H9 (cell line): ENCODE measurements around the gene CTR9. TPM values are rescaled to one million over a fixed set of nuclear protein-coding genes. Genes with fewer than 3 reads are reported as not detected.

ENCODE experiments used
- DNase-seq: peaks from one replicate; pipeline ENCODE4 v3.0.0-alpha.2; 2017
- H2AFZ ChIP-seq: one replicate; pipeline ENCODE4 v1.6.1; 2013; ENCODE audit warnings: mild to moderate bottlenecking, low read length, control low read depth, moderate library complexity
- H2AK5ac ChIP-seq: 2 replicates; pipeline ENCODE4 v1.6.1; 2013; ENCODE audit warnings: low read length, control low read depth, mixed read lengths; ENCODE audit not compliant: insufficient read length
- H2BK120ac ChIP-seq: one replicate; pipeline ENCODE4 v1.6.1; 2013; ENCODE audit warnings: low read depth, mild to moderate bottlenecking, low read length, control low read depth, inconsistent platforms; ENCODE audit not compliant: poor library complexity, severe bottlenecking
- H2BK12ac ChIP-seq: 2 replicates; pipeline ENCODE4 v1.6.1; 2013; ENCODE audit warnings: low read length, control low read depth, mixed read lengths, low read depth; ENCODE audit not compliant: insufficient read length
- H2BK15ac ChIP-seq: 2 replicates; pipeline ENCODE4 v1.6.1; 2013; ENCODE audit warnings: low read depth, low read length, control low read depth
- H2BK20ac ChIP-seq: one replicate; pipeline ENCODE4 v1.6.1; 2013; ENCODE audit warnings: low read depth, mild to moderate bottlenecking, low read length, control low read depth, inconsistent platforms; ENCODE audit not compliant: poor library complexity, severe bottlenecking
- H2BK5ac ChIP-seq: 2 replicates; pipeline ENCODE4 v1.6.1; 2013; ENCODE audit warnings: low read length, control low read depth, mixed read lengths; ENCODE audit not compliant: insufficient read length
- H3K14ac ChIP-seq: 2 replicates; pipeline ENCODE4 v1.6.1; 2013; ENCODE audit warnings: low read length, control low read depth; ENCODE audit not compliant: insufficient read depth
- H3K18ac ChIP-seq: 2 replicates; pipeline ENCODE4 v1.6.1; 2013; ENCODE audit warnings: low read depth, mild to moderate bottlenecking, mixed read lengths, low read length, control low read depth; ENCODE audit not compliant: insufficient read length
- H3K23ac ChIP-seq: 2 replicates; pipeline ENCODE4 v1.6.1; 2013; ENCODE audit warnings: low read length, control low read depth, mixed read lengths, low read depth; ENCODE audit not compliant: insufficient read length
- H3K23me2 ChIP-seq: 2 replicates; pipeline ENCODE4 v1.6.1; 2013; ENCODE audit warnings: low read depth, mild to moderate bottlenecking, mixed read lengths, low read length, control low read depth; ENCODE audit not compliant: insufficient read length, poor library complexity, severe bottlenecking
- H3K27ac ChIP-seq: 2 replicates; pipeline ENCODE4 v1.5.1; 2013; ENCODE audit warnings: low read length, control low read depth, mixed read lengths, low read depth; ENCODE audit not compliant: insufficient read length
- H3K27me3 ChIP-seq: 2 replicates; pipeline ENCODE4 v1.6.1; 2013; ENCODE audit warnings: low read length, control low read depth, inconsistent platforms; ENCODE audit not compliant: insufficient read depth
- H3K4ac ChIP-seq: 2 replicates; pipeline ENCODE4 v1.6.1; 2013; ENCODE audit warnings: low read depth, mild to moderate bottlenecking, control low read depth, inconsistent platforms, low read length, moderate library complexity
- H3K4me1 ChIP-seq: 2 replicates; pipeline ENCODE4 v1.6.1; 2013; ENCODE audit warnings: low read length, control low read depth, inconsistent platforms; ENCODE audit not compliant: insufficient read depth
- H3K4me2 ChIP-seq: 2 replicates; pipeline ENCODE4 v1.6.1; 2013; ENCODE audit warnings: low read length, control low read depth, mixed read lengths; ENCODE audit not compliant: insufficient read length, insufficient read depth
- H3K56ac ChIP-seq: 2 replicates; pipeline ENCODE4 v1.6.1; 2013; ENCODE audit warnings: low read depth, mild to moderate bottlenecking, mixed read lengths, low read length, control low read depth; ENCODE audit not compliant: insufficient read length
- H3K79me1 ChIP-seq: 2 replicates; pipeline ENCODE4 v1.6.1; 2013; ENCODE audit warnings: low read depth, mild to moderate bottlenecking, moderate library complexity, low read length, control low read depth, inconsistent platforms; ENCODE audit not compliant: insufficient read depth, poor library complexity, severe bottlenecking
- H3K79me2 ChIP-seq: 2 replicates; pipeline ENCODE4 v1.6.1; 2013; ENCODE audit warnings: low read length, control low read depth, inconsistent platforms; ENCODE audit not compliant: insufficient read depth
- H3K9ac ChIP-seq: 2 replicates; pipeline ENCODE4 v1.6.1; 2013; ENCODE audit warnings: low read length, control low read depth, mixed read lengths; ENCODE audit not compliant: insufficient read length; ENCODE audit errors: extremely low read depth
- H3K9me3 ChIP-seq: one replicate; pipeline ENCODE4 v1.6.1; 2013; ENCODE audit warnings: low read depth, low read length, inconsistent platforms; ENCODE audit not compliant: control insufficient read depth
- H3T11ph ChIP-seq: one replicate; pipeline ENCODE4 v1.6.1; 2013; ENCODE audit warnings: mild to moderate bottlenecking, low read length, control low read depth, inconsistent platforms
- H4K20me1 ChIP-seq: one replicate; pipeline ENCODE4 v1.6.1; 2013; ENCODE audit not compliant: control insufficient read depth, insufficient read length, insufficient read depth
- H4K5ac ChIP-seq: 2 replicates; pipeline ENCODE4 v1.6.1; 2013; ENCODE audit warnings: low read depth, mild to moderate bottlenecking, mixed read lengths, low read length, control low read depth; ENCODE audit not compliant: insufficient read length
- H4K8ac ChIP-seq: replicated peaks from 2 replicates; pipeline ENCODE4 v1.6.1; 2013; ENCODE audit warnings: low read length, control low read depth, mixed read lengths, low read depth; ENCODE audit not compliant: insufficient read length
- H4K91ac ChIP-seq: 2 replicates; pipeline ENCODE4 v1.6.1; 2013; ENCODE audit warnings: low read depth, mild to moderate bottlenecking, moderate library complexity, mixed read lengths, low read length, control low read depth; ENCODE audit not compliant: insufficient read length
- H3K27ac Mint-ChIP-seq, 3 experiments: 2 replicates in 2 of 3; 3 replicates in 1 of 3; pipeline ENCODE4 v1.8.0; 2020 to 2021; ENCODE audit warnings: mixed read lengths in 3 of 3, mild to moderate bottlenecking in 1 of 3, moderate library complexity in 1 of 3
- H3K27me3 Mint-ChIP-seq: 2 replicates; pipeline ENCODE4 v1.8.0; 2021; ENCODE audit warnings: low read depth, mild to moderate bottlenecking, moderate library complexity, mixed read lengths
- H3K36me3 Mint-ChIP-seq, 3 experiments: 2 replicates in 2 of 3; 3 replicates in 1 of 3; pipeline ENCODE4 v1.8.0; 2020 to 2021; ENCODE audit warnings: low read depth in 3 of 3, mixed read lengths in 3 of 3; ENCODE audit not compliant: insufficient read depth in 1 of 3
- H3K4me1 Mint-ChIP-seq, 2 experiments: 2 replicates each; pipeline ENCODE4 v1.8.0; 2020; ENCODE audit warnings: mixed read lengths in 2 of 2
- H3K4me3 Mint-ChIP-seq, 2 experiments: 2 replicates in 1 of 2; 3 replicates in 1 of 2; pipeline ENCODE4 v1.8.0; 2020 to 2021; ENCODE audit warnings: mild to moderate bottlenecking in 2 of 2, mixed read lengths in 2 of 2, moderate library complexity in 1 of 2
- H3K9me3 Mint-ChIP-seq, 2 experiments: 2 replicates in 1 of 2; 3 replicates in 1 of 2; pipeline ENCODE4 v1.8.0; 2020; ENCODE audit warnings: mild to moderate bottlenecking in 2 of 2, mixed read lengths in 2 of 2, moderate library complexity in 1 of 2
- WGBS: extraction: QIAGEN DNeasy Blood & Tissue Kit; methylation state at CpG from one replicate; pipeline ENCODE4 v1.1.7; 2013; ENCODE audit warnings: missing lambda C conversion rate, low lambda C conversion rate, mixed read lengths; ENCODE audit not compliant: insufficient read length; ENCODE audit errors: extremely low coverage; 5-methylcytosine and 5-hydroxymethylcytosine counted together
- total RNA-seq: library from RNA; stranded (reverse); gene quantifications from 2 replicates; pipeline ENCODE4 v1.2.1, GENCODE V29; 2021
- TF ChIP-seq, protein P1 (sequence below): fragments of 200-600 bp; sonication (generic); conservative IDR thresholded peaks from 3 replicates; pipeline ENCODE4 v1.8.0; 2021; ENCODE audit warnings: antibody characterized with exemption, mild to moderate bottlenecking

Gene CTR9
- total RNA-seq, 1 experiment from 2014 or later: 37.5 TPM

DNA sequence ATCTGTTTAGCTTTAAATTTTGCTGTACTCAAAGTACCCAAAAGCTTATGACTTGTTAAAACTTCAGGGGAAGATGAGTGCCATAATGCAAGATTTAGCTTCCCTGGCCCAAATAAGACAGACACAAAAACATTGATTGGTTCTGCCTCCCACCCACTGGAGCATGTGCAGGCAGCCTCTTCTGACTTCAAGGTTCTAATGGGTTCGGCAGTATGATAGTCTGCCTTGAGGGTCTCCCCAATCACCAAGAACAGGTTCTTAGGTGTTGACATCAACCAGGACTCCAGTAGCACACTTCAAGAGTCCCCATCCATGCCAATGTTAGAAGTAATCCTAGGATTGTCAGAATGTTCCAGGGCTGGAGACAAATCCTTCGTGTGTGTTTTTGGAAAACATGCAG is 45.1 kb downstream of the CTR9 start:
- no peak overlapping the region for H2BK15ac ChIP-seq
- H3K56ac ChIP-seq: no peak overlapping the region
- no peak overlapping the region for H3K18ac ChIP-seq
- no peak overlapping the region for H3K27ac ChIP-seq
- peak overlapping the region in 1 of 3 experiments; percentile 87; a peak in 2 of 7 replicates for H3K27ac Mint-ChIP-seq
- no peak overlapping the region for H3K4ac ChIP-seq
- H2AK5ac ChIP-seq: no peak overlapping the region
- no peaks in the 10 kb centered on the region for H3K27me3 ChIP-seq
- H3K79me2 ChIP-seq: no peaks in the 10 kb centered on the region
- H3K4me1 ChIP-seq: no peaks in the 10 kb centered on the region
- no peaks in the 10 kb centered on the region for H4K20me1 ChIP-seq
- H2BK120ac ChIP-seq: no peak overlapping the region
- H3K4me1 Mint-ChIP-seq: peaks cover 4 to 6% of the 10 kb centered on the region in 2 experiments
- no peak overlapping the region for H3T11ph ChIP-seq
- no peak overlapping the region for H3K23ac ChIP-seq
- no peak overlapping the region for H2BK5ac ChIP-seq
- H3K9me3 ChIP-seq: no peaks in the 10 kb centered on the region
- no peak overlapping the region for H2AFZ ChIP-seq
- no peaks in the 10 kb centered on the region for H3K23me2 ChIP-seq
- no peak overlapping the region for H4K5ac ChIP-seq
- H3K4me3 Mint-ChIP-seq: no peak overlapping the region
- TF ChIP-seq, protein P1, sequence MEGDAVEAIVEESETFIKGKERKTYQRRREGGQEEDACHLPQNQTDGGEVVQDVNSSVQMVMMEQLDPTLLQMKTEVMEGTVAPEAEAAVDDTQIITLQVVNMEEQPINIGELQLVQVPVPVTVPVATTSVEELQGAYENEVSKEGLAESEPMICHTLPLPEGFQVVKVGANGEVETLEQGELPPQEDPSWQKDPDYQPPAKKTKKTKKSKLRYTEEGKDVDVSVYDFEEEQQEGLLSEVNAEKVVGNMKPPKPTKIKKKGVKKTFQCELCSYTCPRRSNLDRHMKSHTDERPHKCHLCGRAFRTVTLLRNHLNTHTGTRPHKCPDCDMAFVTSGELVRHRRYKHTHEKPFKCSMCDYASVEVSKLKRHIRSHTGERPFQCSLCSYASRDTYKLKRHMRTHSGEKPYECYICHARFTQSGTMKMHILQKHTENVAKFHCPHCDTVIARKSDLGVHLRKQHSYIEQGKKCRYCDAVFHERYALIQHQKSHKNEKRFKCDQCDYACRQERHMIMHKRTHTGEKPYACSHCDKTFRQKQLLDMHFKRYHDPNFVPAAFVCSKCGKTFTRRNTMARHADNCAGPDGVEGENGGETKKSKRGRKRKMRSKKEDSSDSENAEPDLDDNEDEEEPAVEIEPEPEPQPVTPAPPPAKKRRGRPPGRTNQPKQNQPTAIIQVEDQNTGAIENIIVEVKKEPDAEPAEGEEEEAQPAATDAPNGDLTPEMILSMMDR: no peak
- H2BK20ac ChIP-seq: no peak overlapping the region
- no peak for DNase-seq
- no peak overlapping the region for H3K9ac ChIP-seq
- H3K27me3 Mint-ChIP-seq: peaks cover 10% of the 10 kb centered on the region
- no peak overlapping the region for H4K91ac ChIP-seq
- H3K14ac ChIP-seq: no peak overlapping the region
- no peak overlapping the region for H4K8ac ChIP-seq
- no peaks in the 10 kb centered on the region for H3K9me3 Mint-ChIP-seq
- WGBS: no CpG with 5 or more reads among the region's 2 CpGs
- H2BK12ac ChIP-seq: no peak overlapping the region
- no peak overlapping the region for H3K4me2 ChIP-seq
- H3K36me3 Mint-ChIP-seq: peaks cover 39 to 54% (median 47%) of the 10 kb centered on the region in 3 experiments; a peak in 6 of 7 replicates
- H3K79me1 ChIP-seq: no peaks in the 10 kb centered on the region
